ENCODE data around the gene DRC1. TPM values are rescaled to one million over a fixed set of nuclear protein-coding genes. Genes with fewer than 3 reads are reported as not detected.

Gene DRC1
- total and polyA plus RNA-seq, 7 donors: 0.06 to 0.54 TPM; not detected in 5

DNA sequence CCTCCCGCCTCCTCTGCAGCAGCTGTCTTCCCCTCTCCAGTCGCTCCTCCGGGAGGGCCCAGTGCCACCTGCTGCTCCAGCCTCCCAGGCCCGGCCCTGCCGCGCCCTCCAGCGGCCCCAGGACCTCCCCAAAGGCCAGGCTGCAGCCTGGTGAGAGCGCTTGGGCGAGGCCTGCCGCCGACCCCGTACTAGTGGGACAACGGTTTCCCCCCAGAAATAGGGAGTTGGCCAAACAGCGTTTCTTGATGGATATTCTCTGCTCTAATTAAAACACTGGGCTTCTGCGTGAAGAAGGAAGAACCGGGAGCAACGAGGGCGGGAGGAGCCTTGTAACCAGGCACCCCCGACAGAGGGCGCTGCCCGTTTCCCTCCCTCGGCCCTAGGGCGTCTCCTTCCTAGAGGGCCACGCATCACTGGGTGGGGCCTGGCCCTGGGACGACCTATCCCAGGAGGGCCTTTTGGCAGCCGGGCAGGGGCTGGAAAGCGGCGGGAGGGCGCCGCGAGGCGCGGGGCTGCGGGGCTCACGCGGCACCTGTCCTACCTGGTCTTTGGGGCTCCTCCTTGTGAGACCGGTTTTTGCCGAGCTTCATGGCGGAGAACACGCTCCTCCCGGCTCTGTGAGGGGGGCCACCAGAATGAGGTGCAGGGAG, 101.6 kb downstream of the DRC1 start:
- intact Hi-C loops (cut with DNase I): no loop called here
- H3K9me3 ChIP-seq: no peaks in the 10 kb centered on the region
- H3K36me3 ChIP-seq: no peaks in the 10 kb centered on the region
- H3K4me1 ChIP-seq: peaks cover 0 to 12% (median 10%) of the 10 kb centered on the region in 4 donors
- H3K27me3 ChIP-seq: peaks cover 3 to 16% (median 12%) of the 10 kb centered on the region in 3 donors
- peak overlapping the region; percentile 15 to 35 (median 35) for H3K4me3 ChIP-seq
- H3K27ac ChIP-seq: no peak overlapping the region
- WGBS, 2 donors: 1 to 3% methylated on average over 41 of the region's 41 CpGs
- TF ChIP-seq POLR2AphosphoS5 (IDR thresholded peaks at IDR 0.05) (no peak), POLR2A (IDR thresholded peaks at IDR 0.05) (no peak), EP300 (IDR thresholded peaks at IDR 0.05) (no peak)
- TF ChIP-seq, protein P1, sequence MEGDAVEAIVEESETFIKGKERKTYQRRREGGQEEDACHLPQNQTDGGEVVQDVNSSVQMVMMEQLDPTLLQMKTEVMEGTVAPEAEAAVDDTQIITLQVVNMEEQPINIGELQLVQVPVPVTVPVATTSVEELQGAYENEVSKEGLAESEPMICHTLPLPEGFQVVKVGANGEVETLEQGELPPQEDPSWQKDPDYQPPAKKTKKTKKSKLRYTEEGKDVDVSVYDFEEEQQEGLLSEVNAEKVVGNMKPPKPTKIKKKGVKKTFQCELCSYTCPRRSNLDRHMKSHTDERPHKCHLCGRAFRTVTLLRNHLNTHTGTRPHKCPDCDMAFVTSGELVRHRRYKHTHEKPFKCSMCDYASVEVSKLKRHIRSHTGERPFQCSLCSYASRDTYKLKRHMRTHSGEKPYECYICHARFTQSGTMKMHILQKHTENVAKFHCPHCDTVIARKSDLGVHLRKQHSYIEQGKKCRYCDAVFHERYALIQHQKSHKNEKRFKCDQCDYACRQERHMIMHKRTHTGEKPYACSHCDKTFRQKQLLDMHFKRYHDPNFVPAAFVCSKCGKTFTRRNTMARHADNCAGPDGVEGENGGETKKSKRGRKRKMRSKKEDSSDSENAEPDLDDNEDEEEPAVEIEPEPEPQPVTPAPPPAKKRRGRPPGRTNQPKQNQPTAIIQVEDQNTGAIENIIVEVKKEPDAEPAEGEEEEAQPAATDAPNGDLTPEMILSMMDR (IDR thresholded peaks at IDR 0.05): peak; percentile 12 to 69 (median 46)
- peak; percentile 79 for DNase-seq

DNA sequence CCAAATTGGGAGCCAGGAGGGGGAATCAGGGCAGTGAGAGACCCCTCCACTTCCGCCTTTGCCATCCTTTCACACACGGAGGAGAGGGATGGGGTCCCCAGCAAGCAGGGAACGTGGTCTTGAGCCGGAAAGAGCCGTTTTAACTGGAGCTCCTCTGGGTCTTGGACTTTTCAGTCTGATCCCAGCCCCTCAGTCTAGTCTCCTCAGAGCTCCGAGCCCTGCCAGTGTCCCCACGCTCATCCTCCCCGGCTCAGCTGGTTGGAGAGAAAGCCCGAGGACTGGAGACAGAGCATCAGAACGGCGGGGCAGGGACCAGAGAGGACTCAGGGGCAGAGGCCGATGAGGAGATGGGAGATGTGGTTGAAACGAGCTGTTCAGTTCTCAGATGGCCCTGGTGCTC, 102.3 kb downstream of the DRC1 start:
- no peak for DNase-seq
- intact Hi-C loops (cut with DNase I): no loop called here
- no peaks in the 10 kb centered on the region for H3K36me3 ChIP-seq
- H3K9me3 ChIP-seq: no peaks in the 10 kb centered on the region
- H3K27me3 ChIP-seq: peaks cover 3 to 16% (median 12%) of the 10 kb centered on the region in 3 donors
- H3K27ac ChIP-seq: no peak overlapping the region
- TF ChIP-seq EP300 (IDR thresholded peaks at IDR 0.05): no peak
- no peak for TF ChIP-seq POLR2A (IDR thresholded peaks at IDR 0.05)
- no peak for TF ChIP-seq POLR2AphosphoS5 (IDR thresholded peaks at IDR 0.05)
- TF ChIP-seq, protein P1 (IDR thresholded peaks at IDR 0.05): no peak
- peak overlapping the region in 3 of 4 donors; percentile 35 for H3K4me3 ChIP-seq
- H3K4me1 ChIP-seq: peaks cover 0 to 12% (median 10%) of the 10 kb centered on the region in 4 donors
- WGBS, 2 donors: 46 to 63% methylated on average over 13 of the region's 13 CpGs

DNA sequence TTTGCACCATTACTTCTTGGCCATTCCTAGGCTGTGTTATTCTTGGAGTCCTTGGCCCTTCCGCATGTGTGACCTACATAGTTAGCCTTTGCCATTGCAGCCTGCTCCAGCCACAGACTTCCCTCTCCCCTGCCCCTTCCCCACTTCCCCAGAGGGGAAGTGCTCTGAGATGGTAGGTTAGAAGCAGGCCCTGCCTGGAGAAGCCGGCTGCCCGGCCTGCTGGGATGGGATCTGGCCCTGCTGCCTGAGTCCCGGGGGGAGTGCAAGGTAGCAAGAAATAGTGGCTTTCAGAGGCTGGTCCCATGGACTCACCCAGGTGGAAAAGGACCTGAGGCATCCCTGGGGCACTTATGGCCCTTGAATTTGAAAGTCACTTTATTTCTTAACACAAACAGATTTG, 104.6 kb downstream of the DRC1 start:
- Histone ChIP-seq H3K27me3 (peaks cover 3 to 16% (median 12%) of the 10 kb centered on the region in 3 donors), H3K36me3 (no peaks in the 10 kb centered on the region), H3K9me3 (no peaks in the 10 kb centered on the region), H3K27ac (no peak overlapping the region), H3K4me3 (no peak overlapping the region), H3K4me1 (peaks cover 0 to 12% (median 10%) of the 10 kb centered on the region in 4 donors)
- WGBS, 2 donors: 88 to 90% methylated on average over 4 of the region's 4 CpGs
- DNase-seq: no peak
- intact Hi-C loops (cut with DNase I): no loop called here
- TF ChIP-seq, protein P1 (IDR thresholded peaks at IDR 0.05): no peak
- no peak for TF ChIP-seq POLR2AphosphoS5 (IDR thresholded peaks at IDR 0.05)
- TF ChIP-seq POLR2A (IDR thresholded peaks at IDR 0.05): no peak
- no peak for TF ChIP-seq EP300 (IDR thresholded peaks at IDR 0.05)

Other genes starting within 250 kb of the DRC1 start
- 1 to 10 TPM; 1.1 to 4.4 (median 2.1) TPM for gene GAREM2, start 228.8 kb upstream of the DRC1 start, total RNA-seq
- 10 to 100 TPM in 1 of 3 donors, 1 to 10 TPM in 2; 2.1 to 11.6 (median 2.4) TPM for gene GAREM2, start 228.8 kb upstream of the DRC1 start, polyA plus RNA-seq
- 100 to 1,000 TPM; 110 to 137 (median 118) TPM for gene HADHA, start 157.3 kb upstream of the DRC1 start, total RNA-seq
- 100 to 1,000 TPM in 2 of 3 donors, 10 to 100 TPM in 1; 96.7 to 148 (median 126) TPM for gene HADHA, start 157.3 kb upstream of the DRC1 start, polyA plus RNA-seq
- 100 to 1,000 TPM in 3 of 4 donors, 10 to 100 TPM in 1; 82.8 to 147 (median 119) TPM for gene HADHB, start 157.0 kb upstream of the DRC1 start, total RNA-seq
- gene HADHB, start 157.0 kb upstream of the DRC1 start, polyA plus RNA-seq: 100 to 1,000 TPM in 2 of 3 donors, 10 to 100 TPM in 1; 93.3 to 212 (median 120) TPM
- gene SELENOI, start 55.8 kb upstream of the DRC1 start, total RNA-seq: 10 to 100 TPM in 1 of 4 donors, 1 to 10 TPM in 3; 6.6 to 11.0 (median 8.9) TPM
- gene SELENOI, start 55.8 kb upstream of the DRC1 start, polyA plus RNA-seq: 1 to 10 TPM; 1.2 to 9.9 (median 1.6) TPM
- gene ADGRF3, start 55.1 kb upstream of the DRC1 start, total RNA-seq: under 1 TPM in 1 of 4 donors, not detected in 3; 0.28 TPM
- gene ADGRF3, start 55.1 kb upstream of the DRC1 start, polyA plus RNA-seq: under 1 TPM in 2 of 3 donors, not detected in 1; 0.26 to 0.60 TPM
- gene OTOF, start 76.2 kb downstream of the DRC1 start, total RNA-seq: under 1 TPM in 1 of 4 donors, not detected in 3; 0.71 TPM
- gene OTOF, start 76.2 kb downstream of the DRC1 start, polyA plus RNA-seq: under 1 TPM in 1 of 3 donors, not detected in 2; 0.32 TPM
- not detected for gene CIB4, start 239.4 kb downstream of the DRC1 start, total RNA-seq
- not detected for gene CIB4, start 239.4 kb downstream of the DRC1 start, polyA plus RNA-seq